ENCODE measurements around the gene MEIOB.
"Not testable (repeated sequence)": the region's sequence is repeated elsewhere in the genome, so short reads cannot be mapped to it uniquely, and the experiment has no call there.

The MEIOB gene

GRCh38 chr16:1907226-1907860 lies 35.4 kb upstream of the MEIOB start:
- DNase-seq: no peak

DNA sequence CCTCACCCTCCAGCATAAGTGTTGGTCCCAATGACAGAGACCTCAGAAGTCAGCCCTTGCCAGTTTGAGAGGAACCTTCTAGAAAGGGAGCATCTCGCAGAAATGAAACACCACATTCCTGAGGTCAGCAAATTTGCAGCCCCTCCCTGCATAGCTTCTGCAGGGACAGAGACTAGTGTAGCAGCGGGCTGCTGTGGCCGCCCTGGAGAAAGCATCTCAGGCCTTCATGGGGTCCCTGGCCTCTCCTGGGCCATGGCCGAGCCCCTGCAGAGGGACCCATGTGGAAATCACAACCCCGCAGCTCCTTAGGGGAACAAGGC lies 34.8 kb upstream of the MEIOB start:
- no peak for DNase-seq

GRCh38 chr16:1906055-1906845 lies 34.3 kb upstream of the MEIOB start:
- no peak for DNase-seq

DNA sequence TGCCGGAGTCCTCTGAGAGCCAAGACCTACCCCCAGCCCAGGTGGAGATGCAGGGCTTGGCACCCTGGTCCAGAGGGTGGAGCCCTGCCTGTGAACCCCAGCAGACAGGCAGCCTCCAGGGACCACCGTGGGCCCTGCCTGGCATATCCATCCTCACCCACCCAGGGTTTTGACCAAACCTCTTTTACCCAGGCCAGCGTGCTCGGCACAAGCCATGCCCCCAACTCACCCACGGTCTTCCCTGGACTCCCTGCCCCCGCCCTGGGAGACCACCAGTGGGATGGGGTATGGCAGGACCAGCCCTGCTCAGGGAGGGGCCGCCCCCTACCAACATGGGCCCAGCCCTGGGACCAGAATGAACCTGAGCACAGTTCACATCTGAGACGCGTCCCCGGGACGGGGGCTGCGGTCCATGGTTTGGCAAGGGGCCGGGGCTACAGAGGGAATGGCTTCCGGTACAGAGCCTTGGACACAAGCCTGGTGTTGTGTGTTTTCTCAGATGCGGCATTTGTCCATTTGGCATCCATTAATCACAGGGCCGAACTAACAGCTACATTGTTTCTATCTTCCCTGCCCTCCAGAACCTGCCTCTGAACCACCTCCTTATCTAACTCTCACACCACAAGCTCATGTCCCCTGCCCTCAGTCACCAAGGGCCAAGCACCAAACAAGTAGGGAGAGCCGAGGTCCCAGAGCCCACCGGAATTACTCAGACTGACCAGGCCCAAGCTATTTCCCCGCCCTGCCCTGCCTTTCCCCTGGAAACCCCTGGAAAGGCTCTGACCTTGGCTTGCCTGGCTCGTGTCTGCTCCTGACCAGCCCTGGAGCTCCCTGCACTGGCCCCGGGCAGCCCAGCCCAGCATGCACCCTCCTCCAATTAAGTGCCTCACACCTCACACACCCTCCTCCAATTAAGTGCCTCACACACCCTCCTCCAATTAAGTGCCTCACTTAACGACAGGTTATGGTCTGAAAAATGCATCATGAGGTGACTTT lies 32.2 kb upstream of the MEIOB start:
- DNase-seq: no peak

GRCh38 chr16:1903220-1903574 lies 31.2 kb upstream of the MEIOB start:
- no peak for DNase-seq

GRCh38 chr16:1902547-1903219 lies 30.7 kb upstream of the MEIOB start:
- no peak for DNase-seq

- no peak for DNase-seq
Measured at GRCh38 chr16:1900452-1900774, 28.4 kb upstream of the MEIOB start.

- no peak for DNase-seq
Measured at GRCh38 chr16:1899641-1900451, 27.9 kb upstream of the MEIOB start.

DNA sequence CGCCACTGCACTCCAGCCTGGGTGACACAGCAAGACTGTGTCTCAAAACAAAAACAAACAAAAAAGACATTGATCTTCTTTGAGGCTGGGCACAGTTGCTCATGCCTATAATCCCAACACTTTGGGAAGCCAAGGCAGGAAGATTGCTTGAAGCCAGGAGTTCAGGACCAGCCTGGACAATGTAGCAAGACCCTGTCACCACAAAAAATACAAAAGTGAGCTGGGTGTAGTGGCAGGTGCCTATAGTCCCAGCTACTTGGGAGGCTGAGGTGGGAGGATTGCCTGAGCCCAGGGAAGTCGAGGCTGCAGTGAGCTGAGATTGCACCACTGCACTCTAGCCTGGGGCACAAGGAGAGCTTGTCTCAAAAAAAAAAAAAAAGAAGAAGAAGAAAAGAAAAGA lies 25.7 kb upstream of the MEIOB start:
- DNase-seq: not testable (repeated sequence)

DNA sequence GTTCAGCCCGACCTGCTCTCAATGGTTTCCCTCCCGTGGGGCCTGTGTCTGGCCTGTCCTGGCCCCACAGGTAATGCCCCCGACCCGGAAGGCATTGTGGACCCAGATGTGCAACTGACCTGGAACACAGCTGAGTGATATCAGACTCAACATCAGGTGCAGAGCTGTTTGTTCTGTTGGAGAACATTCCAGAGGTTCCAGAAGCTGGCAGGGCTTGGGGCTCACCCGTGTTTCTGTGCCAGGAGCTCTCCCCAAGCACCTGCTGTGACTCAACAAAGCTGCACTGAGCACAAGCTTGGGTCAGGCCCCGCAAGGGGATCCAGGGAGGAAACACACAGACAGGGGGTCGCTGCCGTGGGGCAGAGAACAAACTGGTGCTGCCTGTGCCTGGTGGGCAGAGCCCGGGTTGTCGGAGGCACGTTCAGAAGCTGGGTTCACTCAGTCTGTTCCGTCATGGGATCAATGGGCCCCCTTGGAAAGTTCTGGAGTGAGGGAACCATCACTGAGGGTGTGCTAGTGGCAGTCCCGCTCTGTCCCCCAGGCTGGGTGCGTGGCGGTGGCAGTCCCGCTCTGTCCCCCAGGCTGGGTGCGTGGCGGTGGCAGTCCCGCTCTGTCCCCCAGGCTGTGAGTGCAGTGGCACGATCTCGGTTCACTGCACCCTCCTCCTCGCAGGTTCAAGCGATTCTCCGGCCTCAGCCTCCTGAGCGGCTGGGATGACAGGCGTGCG lies 24.1 kb upstream of the MEIOB start:
- no peak for DNase-seq

DNA sequence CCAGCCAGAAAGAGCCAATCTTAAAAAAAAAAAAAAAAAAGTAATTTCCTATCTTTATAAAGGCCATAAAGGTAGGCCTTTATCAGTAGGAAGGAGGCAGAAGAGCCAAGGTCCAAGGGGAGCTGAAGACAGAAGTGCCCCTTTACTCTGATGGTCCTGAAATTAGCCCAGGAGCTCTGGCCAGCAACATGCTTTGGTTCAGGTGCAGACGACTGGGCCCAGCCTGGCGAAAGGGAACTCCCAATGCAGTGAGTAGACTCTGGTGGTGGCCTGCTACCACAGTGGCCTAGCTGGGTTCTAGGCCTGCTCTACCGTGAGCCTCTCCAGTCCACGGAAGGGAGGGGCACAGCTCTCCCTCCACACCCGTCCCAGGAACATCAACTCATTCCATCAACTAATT lies 23.1 kb upstream of the MEIOB start:
- no peak for DNase-seq

DNA sequence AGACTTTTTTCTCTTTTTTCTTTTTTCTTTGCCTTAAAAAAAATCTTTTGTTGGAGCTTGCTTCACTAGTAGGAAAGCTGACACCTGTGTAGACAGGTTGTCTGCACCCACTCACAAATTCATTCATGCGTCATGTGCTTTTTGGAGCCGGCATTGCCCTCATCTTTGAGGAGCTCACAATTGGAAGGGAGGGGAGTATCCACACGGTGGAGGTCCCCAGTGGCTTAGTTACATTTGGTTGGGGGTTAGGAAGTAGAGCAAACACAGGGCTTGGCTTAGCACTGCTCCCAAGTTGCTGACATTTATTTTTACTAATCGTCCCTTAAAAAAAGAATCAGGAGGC lies 18.7 kb upstream of the MEIOB start:
- DNase-seq: no peak

- no peak for DNase-seq
Measured at GRCh38 chr16:1890024-1890707, 18.2 kb upstream of the MEIOB start.

DNA sequence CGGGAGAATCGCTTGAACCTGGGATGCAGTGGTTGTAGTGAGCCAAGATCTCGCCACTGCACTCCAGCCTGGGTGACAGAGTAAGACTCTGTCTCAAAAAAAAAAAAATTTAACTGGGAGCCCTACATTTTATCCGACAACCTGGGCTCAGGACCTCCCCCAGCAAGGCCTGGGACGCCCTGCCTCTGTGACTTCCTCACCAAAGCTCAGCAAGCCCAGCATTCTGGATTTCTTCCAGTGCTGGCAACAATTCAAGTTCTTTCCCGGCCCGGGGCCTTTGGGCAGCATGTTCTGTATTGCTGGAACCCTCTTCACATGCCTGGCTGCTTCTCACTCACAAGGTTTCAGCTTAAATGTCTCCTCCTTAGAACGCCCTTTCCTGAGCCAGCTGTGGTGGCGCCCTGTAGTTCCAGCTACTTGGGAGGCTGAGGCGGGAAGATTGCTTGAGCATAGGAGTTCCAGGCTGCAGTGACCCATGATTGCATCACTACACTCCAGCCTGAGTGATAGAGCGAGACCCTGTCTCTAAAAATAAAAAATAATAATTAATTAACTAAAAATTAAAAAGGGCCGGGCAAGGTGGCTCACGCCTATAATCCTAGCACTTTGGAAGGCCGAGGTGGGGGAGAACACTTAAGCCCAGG lies 15.9 kb upstream of the MEIOB start:
- DNase-seq: no peak

GRCh38 chr16:1884889-1885288 lies 12.9 kb upstream of the MEIOB start:
- DNase-seq: no peak

DNA sequence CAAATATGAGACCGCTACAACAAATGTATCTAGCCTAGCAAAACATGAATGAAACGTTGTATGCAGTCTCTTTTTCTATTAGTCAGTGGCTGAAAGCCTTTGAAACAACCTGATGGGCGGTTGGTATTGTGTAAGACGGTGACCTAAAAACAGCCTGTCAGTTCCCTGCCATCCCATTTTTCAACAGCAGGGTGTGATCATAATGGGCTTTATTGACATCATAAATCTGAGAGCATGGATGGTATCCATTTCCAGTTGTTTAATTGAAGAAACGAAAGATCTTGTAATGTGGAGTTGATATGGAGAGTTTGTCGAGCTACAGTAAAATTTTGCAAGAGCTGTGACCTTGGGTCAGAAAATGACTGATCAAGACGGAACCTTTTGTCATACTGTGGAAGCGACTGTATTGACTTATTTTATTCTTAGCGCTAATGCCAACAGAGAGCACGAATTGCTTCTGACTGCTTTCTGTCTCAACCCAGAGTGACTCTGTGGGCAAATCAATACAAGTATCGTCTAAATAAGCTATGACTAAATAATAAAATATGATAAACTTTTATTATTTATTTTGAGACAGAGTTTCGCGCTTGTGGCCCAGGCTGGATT lies 12.3 kb upstream of the MEIOB start:
- no peak for DNase-seq

- not testable (repeated sequence) for DNase-seq
Measured at GRCh38 chr16:1881172-1881571, 9.2 kb upstream of the MEIOB start.

DNA sequence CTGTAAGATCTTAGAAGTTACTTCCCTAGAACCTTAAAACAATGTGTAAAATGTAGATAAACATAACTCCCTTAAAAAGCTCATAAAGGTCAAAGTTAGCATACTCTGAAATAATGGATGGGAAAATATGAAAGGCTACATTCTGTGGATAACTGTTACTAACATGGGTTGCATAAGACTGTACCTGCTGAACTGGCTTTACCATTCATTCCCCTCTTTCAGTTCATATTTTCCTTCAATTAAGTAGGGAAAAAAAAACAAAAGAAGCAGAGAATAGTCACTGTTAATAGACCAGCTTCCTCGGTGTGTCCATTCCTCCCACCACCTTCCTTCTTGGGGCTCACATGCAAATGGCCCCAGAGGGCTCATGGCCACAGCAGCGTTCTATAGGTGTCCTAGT lies 7.5 kb upstream of the MEIOB start:
- DNase-seq: no peak

GRCh38 chr16:1878256-1878655 lies 6.3 kb upstream of the MEIOB start:
- no peak for DNase-seq

DNA sequence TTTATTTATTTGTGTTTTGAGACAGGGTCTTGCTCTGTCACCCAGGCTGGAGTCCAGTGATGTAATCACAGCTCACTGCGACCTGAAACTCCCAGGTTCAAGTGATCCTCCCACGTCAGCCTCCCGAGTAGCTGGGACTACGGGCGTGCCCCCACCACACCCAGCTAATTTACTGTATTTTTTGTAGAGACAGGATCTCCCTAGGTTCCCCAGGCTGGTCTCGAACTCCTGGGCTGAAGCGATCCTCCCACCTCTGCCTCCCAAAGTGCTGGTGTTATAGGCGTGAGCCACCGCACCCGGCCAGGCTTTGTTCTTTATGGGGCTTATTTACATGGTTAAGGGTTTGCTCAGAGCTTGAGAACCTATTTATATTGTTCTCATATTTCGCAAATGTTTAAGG lies 5.8 kb upstream of the MEIOB start:
- no peak for DNase-seq

Data from activated naive CD4-positive, alpha-beta T cell treated with Interleukin-2 at 50 U/mL for 16 hours (primary cell).